HEK293T (cell line): Measurements from ENCODE around the gene SORBS2.

Experiments
- ELF4 ChIP-seq: fragments of 450-650 bp; IDR thresholded peaks from 2 replicates; pipeline ENCODE4 v1.6.1; 2017; ENCODE audit warnings: antibody characterized with exemption
- FOXA1 ChIP-seq: fragments of 450-650 bp; IDR thresholded peaks from 2 replicates; pipeline ENCODE4 v1.6.1; 2016; ENCODE audit warnings: mild to moderate bottlenecking
- FOXK2 ChIP-seq: fragments of 450-650 bp; IDR thresholded peaks from 2 replicates; pipeline ENCODE4 v1.6.1; 2016; ENCODE audit warnings: mild to moderate bottlenecking
- HDGF ChIP-seq: fragments of 450-650 bp; IDR thresholded peaks from 2 replicates; pipeline ENCODE4 v1.6.1; 2017; ENCODE audit warnings: antibody characterized with exemption, borderline replicate concordance
- NFRKB ChIP-seq: fragments of 450-650 bp; IDR thresholded peaks from 2 replicates; pipeline ENCODE4 v1.6.1; 2016; ENCODE audit warnings: mild to moderate bottlenecking, moderate library complexity
- SP1 ChIP-seq: fragments of 450-650 bp; IDR thresholded peaks from 2 replicates; pipeline ENCODE4 v1.6.1; 2017
- SUZ12 ChIP-seq: fragments of 450-650 bp; IDR thresholded peaks from 2 replicates; pipeline ENCODE4 v1.6.1; 2016; ENCODE audit warnings: mild to moderate bottlenecking
- TARDBP ChIP-seq: fragments of 450-650 bp; IDR thresholded peaks from 2 replicates; pipeline ENCODE4 v1.6.1; 2016

GRCh38 chr4:185749858-185750257, 62.1 kb downstream of the SORBS2 start:
- TF ChIP-seq SUZ12 = no peak
- no peak for TF ChIP-seq TARDBP
- TF ChIP-seq NFRKB = no peak
- no peak for TF ChIP-seq FOXK2
- TF ChIP-seq SP1 = no peak
- TF ChIP-seq FOXA1 = no peak
- TF ChIP-seq HDGF = no peak
- no peak for TF ChIP-seq ELF4
